ENCODE measurements around the gene EPB41L1. TPM values are rescaled to one million over a fixed set of nuclear protein-coding genes. Genes with fewer than 3 reads are reported as not detected.

EPB41L1 gene
- total RNA-seq, 4 donors from 2014 or later = 29.2 to 49.3 (median 35.4) TPM

DNA sequence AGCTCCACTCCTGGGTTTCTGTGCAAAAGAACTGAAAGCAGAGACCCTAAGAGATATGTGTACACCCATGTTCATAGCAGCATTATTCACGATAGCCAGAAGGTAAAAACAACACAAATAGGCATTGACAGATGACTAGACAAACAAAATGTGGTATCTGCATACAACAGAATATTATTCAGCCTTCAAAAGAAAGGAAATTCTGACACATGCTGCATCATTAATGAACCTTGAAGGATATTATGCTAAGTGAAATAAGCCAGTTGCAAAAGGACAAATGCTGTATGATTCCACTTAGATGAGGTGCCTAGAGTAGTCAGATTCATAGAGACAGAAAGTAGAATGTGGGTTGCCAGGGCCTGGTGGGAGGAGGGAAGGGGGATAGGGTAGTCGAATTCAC lies 99.5 kb downstream of the EPB41L1 start:
- H3K4me3 ChIP-seq = no peak overlapping the region
- WGBS, 2 donors (ENCODE audit: low coverage in 1 of 2) = 65 to 89% methylated on average over 1 to 2 of the region's 2 CpGs
- TF ChIP-seq POLR2AphosphoS5 (IDR thresholded peaks at IDR 0.05) = no peak
- no peak for TF ChIP-seq EP300 (IDR thresholded peaks at IDR 0.05)
- TF ChIP-seq POLR2A (IDR thresholded peaks at IDR 0.05) = no peak
- TF ChIP-seq, protein P1, sequence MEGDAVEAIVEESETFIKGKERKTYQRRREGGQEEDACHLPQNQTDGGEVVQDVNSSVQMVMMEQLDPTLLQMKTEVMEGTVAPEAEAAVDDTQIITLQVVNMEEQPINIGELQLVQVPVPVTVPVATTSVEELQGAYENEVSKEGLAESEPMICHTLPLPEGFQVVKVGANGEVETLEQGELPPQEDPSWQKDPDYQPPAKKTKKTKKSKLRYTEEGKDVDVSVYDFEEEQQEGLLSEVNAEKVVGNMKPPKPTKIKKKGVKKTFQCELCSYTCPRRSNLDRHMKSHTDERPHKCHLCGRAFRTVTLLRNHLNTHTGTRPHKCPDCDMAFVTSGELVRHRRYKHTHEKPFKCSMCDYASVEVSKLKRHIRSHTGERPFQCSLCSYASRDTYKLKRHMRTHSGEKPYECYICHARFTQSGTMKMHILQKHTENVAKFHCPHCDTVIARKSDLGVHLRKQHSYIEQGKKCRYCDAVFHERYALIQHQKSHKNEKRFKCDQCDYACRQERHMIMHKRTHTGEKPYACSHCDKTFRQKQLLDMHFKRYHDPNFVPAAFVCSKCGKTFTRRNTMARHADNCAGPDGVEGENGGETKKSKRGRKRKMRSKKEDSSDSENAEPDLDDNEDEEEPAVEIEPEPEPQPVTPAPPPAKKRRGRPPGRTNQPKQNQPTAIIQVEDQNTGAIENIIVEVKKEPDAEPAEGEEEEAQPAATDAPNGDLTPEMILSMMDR (IDR thresholded peaks at IDR 0.05) = no peak
- H3K36me3 ChIP-seq = peaks cover 0 to 81% of the 10 kb centered on the region in 2 donors
- H3K9me3 ChIP-seq = no peaks in the 10 kb centered on the region
- H3K27me3 ChIP-seq = no peaks in the 10 kb centered on the region
- peaks cover 0 to 8% (median 0%) of the 10 kb centered on the region in 3 donors for H3K4me1 ChIP-seq
- no peak for ATAC-seq
- H3K27ac ChIP-seq = no peak overlapping the region

DNA sequence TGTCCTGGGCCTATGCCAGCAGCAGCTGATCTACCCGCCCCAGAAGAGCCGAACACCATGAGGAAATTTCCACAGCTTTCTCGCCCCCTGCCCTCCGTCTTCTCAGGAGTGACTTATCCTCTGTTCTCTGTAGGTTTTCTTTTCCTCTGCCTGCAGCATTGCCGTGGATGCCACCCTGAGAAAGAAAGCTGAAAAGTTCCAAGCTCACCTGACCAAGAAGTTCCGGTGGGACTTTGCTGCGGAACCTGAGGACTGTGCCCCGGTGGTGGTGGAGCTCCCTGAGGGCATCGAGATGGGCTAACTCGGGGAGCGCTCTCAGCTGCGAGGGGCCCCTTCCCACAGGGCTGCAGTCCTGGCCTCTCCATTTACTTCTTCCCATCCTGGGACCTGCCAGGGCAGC lies 100.9 kb downstream of the EPB41L1 start:
- no peak overlapping the region for H3K27ac ChIP-seq
- WGBS, 2 donors (ENCODE audit: low coverage in 1 of 2) = 80 to 94% methylated on average over 1 to 8 of the region's 12 CpGs
- no peak overlapping the region for H3K4me3 ChIP-seq
- TF ChIP-seq POLR2AphosphoS5 (IDR thresholded peaks at IDR 0.05) = no peak
- TF ChIP-seq EP300 (IDR thresholded peaks at IDR 0.05) = no peak
- TF ChIP-seq, protein P1 (IDR thresholded peaks at IDR 0.05) = no peak
- TF ChIP-seq POLR2A (IDR thresholded peaks at IDR 0.05) = no peak
- H3K4me1 ChIP-seq = peaks cover 0 to 8% (median 0%) of the 10 kb centered on the region in 3 donors
- H3K27me3 ChIP-seq = no peaks in the 10 kb centered on the region
- H3K9me3 ChIP-seq = no peaks in the 10 kb centered on the region
- no peak for ATAC-seq
- H3K36me3 ChIP-seq = peaks cover 0 to 69% of the 10 kb centered on the region in 2 donors

DNA sequence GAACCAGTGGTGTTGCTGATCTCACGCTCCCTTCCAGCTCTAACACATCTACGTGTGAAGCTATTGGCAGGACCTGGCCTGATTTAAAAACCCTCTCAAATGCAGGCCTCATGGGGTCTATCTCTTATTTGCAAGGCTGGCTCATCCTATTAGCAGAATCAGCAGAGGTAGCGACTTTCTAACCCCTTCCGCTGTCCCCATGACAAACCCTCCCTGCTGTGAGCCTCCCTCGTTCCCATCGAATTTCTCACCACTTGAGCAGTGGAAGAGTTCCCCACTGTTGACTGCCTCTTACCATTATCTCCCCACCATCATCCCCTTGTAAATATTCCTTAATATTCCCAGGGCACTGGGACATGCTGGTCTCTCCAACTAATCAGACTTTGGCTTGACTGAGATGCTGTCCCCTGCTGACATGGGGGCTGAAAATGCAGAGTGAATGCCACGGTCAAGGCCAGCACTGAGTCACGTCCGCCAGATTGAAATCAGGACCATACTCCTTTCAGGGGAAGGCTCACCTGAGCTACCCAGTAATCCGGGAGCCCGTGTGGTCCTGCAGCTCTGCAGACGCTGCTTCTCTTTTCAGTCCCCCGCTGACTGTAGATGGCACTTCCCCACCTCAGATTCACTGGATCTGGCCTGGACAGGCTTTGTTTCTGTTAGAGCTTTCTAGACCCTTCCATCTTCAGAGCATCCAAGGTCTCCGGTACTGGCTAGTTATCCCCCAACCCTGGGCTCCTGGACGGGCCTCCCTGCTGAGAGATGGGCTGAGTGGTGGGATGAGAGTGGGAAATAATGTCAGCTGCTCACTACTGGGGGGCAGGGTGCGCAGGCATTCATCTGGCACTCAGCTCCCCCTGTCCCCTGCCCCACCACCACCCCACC lies 104.9 kb downstream of the EPB41L1 start:
- no peak overlapping the region for H3K4me3 ChIP-seq
- no peaks in the 10 kb centered on the region for H3K27me3 ChIP-seq
- TF ChIP-seq, protein P1 (IDR thresholded peaks at IDR 0.05) = no peak
- no peak for TF ChIP-seq POLR2AphosphoS5 (IDR thresholded peaks at IDR 0.05)
- no peak for TF ChIP-seq POLR2A (IDR thresholded peaks at IDR 0.05)
- no peak for TF ChIP-seq EP300 (IDR thresholded peaks at IDR 0.05)
- H3K9me3 ChIP-seq = no peaks in the 10 kb centered on the region
- no peak for ATAC-seq
- no peaks in the 10 kb centered on the region for H3K4me1 ChIP-seq
- 45 to 60% methylated on average over 3 to 7 of the region's 16 CpGs for WGBS, 2 donors (ENCODE audit: low coverage in 1 of 2)
- peaks cover 0 to 29% of the 10 kb centered on the region in 2 donors for H3K36me3 ChIP-seq
- H3K27ac ChIP-seq = no peak overlapping the region

DNA sequence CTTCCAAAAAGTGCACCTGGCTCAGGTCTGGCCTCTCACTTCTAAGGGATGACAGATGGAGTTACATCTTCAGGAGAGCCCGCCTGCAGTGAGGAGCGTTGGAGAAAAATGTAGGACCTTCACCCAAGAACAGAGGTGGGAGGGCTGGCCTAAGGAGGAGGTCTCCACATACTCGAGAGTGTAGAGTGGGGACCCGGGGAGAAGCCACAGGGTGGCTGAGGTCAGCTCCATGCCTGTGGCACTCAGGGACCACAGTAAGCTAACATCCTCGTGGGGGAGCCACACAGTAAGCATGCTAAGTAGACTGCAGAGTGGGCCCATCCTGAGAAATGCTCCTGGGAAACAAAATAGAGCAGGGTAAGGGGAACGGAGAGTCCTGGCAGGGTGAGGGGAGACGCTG lies 105.8 kb downstream of the EPB41L1 start:
- Histone ChIP-seq H3K27me3 (no peaks in the 10 kb centered on the region), H3K27ac (no peak overlapping the region), H3K36me3 (peaks cover 0 to 22% of the 10 kb centered on the region in 2 donors), H3K9me3 (no peaks in the 10 kb centered on the region), H3K4me3 (no peak overlapping the region), H3K4me1 (no peaks in the 10 kb centered on the region)
- WGBS, 2 donors (ENCODE audit: low coverage in 1 of 2) = 48 to 68% methylated on average over 3 to 4 of the region's 7 CpGs
- TF ChIP-seq POLR2A (IDR thresholded peaks at IDR 0.05) = no peak
- no peak for TF ChIP-seq EP300 (IDR thresholded peaks at IDR 0.05)
- no peak for TF ChIP-seq POLR2AphosphoS5 (IDR thresholded peaks at IDR 0.05)
- TF ChIP-seq, protein P1 (IDR thresholded peaks at IDR 0.05) = no peak
- no peak for ATAC-seq
